ENCODE results near the gene SPON1. TPM values are rescaled to one million over a fixed set of nuclear protein-coding genes. Genes with fewer than 3 reads are reported as not detected.
"Not testable (repeated sequence)": the region's sequence is repeated elsewhere in the genome, so short reads cannot be mapped to it uniquely, and the experiment has no call there.

The SPON1 gene
- polyA plus RNA-seq, 3 donors: 62.6 to 85.5 (median 70.9) TPM

DNA sequence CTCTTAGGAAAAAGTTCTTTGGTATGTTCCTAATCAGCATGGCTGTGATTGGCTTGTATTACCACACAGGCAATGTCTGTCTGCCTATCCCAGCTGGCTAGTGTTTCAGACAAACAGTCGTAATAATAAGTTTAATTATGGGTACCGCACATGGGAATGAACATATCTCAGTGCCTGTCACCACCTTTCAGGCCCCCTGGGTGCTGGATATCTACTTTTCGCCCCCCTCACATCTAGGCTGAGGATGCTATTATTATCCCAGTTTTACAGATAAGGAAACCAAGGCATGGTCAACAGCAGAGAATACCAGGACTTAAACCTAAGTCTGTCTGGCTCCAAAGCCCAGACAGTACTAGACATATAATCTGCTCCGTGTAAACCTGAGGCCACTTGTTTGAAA lies 174.8 kb downstream of the SPON1 start:
- no peak for DNase-seq (ENCODE audit: extremely low read depth in 1 of 11, low read depth in 9 of 11, low spot score in 4 of 11)

DNA sequence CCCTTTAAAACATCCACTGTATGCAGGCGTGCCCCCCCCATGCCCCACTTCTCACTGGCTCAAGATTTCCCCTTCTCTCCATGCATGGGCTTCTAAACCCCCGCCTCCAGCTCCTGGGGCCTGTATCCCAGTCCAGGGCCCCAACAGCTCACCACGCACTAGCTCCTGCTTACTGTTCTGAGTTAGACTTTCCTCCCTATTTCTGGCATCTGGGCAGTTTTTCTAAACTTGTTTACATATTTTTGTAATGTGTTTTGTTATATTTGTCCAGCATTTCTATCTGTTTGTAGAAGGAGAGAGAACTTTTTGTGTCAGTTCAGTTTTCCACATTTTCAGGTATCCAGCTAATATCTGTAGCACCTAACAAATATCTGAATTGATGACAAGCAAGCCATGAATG lies 178.5 kb downstream of the SPON1 start:
- DNase-seq (ENCODE audit: extremely low read depth in 1 of 11, low read depth in 9 of 11, low spot score in 4 of 11): no peak

DNA sequence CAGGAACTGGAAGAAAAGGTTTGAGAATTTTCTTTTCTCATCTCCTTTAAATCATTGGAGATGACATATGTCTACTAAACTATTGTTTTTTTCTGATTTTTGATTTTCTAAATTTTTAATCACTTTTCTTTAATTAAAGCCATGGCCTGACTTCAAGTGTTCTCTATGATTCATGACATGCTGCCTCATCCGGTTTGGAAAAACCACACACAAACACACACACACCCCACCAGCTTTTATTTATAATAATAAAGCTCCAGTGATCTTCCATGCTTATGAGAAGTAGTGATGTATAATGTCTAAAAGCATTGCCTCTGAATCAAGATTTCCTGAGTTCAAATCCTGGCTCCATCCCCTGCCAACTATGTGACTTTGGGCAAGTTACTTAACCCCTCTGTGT lies 179.2 kb downstream of the SPON1 start:
- DNase-seq (ENCODE audit: extremely low read depth in 1 of 11, low read depth in 9 of 11, low spot score in 4 of 11): no peak

DNA sequence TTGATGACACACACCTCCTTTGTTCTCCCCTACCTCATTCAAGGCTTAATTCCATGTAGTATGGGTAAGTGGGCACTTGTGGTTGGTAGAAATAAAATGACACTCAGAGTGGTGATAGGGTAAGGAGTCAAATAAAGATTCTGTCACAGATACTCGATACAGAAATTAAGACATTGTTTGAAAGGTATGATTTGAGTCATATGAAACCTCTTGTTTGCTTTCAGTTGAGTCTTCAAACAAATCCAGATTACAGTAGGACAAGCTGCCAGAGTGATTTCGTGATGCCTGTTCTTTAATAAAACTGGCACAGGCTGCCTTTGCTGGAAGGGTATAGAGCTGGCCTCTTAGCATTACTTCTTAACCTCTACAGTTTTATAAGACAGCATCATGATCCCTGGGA lies 182.4 kb downstream of the SPON1 start:
- no peak for DNase-seq (ENCODE audit: extremely low read depth in 1 of 11, low read depth in 9 of 11, low spot score in 4 of 11)

DNA sequence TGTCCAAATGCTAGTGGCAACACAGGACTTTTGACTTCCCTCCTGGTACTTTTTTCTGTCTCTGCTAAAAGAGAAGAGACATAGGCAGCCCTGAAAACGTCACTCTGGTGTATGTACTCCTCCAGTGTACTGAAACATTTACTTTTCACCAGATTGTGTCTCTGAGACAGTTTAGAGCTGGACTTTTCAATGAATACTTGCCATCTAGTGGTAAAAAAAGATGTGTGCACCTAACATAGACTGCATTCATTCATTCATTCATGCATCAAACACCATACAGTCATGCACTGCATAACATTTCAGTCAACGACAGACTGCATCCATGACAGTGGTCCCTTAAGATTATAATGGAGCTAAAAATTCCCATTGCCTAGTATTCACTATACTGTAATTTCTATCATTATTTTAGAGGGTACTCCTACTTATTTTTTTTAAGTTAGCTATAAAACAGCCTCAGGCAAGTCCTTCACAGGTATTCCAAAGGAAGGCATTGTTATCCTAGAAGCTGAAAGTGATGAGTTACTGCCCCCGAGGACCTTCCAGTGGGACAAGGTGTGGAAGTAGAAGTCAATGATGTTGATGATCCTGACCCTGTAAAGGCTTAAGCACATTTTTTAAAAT lies 186.2 kb downstream of the SPON1 start:
- DNase-seq (ENCODE audit: extremely low read depth in 1 of 11, low read depth in 9 of 11, low spot score in 4 of 11): peak in 5 of 11 donors; percentile 4 to 27 (median 12)

DNA sequence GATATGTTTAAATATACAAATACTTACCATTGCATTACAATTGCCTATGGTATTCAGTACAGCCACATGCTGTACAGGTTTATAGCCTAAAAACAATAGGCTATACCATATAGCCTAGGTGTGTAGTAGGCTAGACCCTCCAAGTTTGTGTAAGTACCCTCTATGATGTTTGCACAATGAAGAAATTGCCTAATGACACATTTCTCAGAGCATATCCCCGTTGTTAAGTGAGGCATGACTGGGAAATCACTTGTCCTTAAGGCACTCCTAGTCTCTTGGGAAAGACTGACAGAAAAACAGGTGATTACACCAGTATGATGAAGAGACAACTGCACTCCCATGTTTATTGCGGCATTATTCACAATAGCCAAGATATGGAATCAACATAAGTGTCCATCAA lies 187.2 kb downstream of the SPON1 start:
- DNase-seq (ENCODE audit: extremely low read depth in 1 of 11, low read depth in 9 of 11, low spot score in 4 of 11): no peak

DNA sequence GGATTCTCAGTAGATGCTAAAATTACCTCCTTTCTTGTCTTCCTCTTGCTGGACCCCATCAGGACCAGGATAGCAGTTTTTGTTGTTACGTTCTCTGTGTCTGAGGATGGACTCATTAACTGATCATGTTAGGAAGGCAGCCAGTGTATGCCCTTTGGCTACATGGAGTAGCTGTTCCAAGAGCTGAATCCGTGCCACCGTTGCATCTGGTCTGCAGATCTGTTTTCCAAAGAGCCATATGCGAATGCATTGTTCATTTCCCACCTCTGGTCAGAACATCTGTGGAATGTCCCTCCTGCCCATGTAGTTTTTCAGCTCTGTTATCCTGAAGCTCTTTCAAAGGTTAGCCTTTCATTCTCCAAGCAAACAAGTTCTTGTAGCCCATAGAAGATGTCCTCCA lies 188.4 kb downstream of the SPON1 start:
- no peak for DNase-seq (ENCODE audit: extremely low read depth in 1 of 11, low read depth in 9 of 11, low spot score in 4 of 11)

DNA sequence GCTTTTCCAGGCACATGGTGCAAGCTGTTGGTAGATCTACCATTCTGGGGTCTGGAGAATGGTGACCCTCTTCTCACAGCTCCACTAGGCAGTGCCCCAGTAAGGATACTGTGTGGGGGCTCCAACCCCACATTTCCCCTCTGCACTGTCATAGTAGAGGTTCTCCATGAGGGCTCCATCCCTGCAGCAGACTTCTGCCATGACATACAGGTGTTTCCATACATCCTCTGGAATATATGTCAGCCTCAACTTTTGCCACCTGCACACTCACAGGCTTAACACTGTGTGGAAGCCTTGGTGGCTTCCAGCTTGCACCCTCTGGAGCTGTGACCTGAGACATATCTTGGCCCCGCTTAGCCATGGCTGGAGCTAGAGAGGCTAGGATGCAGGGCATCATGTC lies 191.6 kb downstream of the SPON1 start:
- not testable (repeated sequence) for DNase-seq (ENCODE audit: extremely low read depth in 1 of 11, low read depth in 9 of 11, low spot score in 4 of 11)

DNA sequence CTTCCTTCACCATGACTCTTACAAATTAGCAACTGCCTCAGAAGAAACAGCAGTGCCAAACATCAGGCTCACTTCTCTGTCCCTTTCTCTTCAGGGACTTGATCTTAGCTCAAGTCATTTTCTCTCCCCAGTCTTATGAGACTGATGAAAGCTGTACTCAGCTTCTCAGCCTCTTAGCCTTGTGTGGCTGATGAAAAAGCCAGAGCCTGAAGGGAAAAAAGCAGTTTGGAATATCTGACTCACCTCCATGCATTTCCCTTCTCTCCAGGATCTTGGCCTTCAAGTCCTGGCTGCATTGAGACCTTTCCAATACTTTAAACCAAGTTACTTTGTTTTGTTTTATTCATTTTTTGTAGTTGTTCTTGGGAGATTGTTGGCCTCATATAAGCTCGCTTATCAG lies 195.9 kb downstream of the SPON1 start:
- DNase-seq (ENCODE audit: extremely low read depth in 1 of 11, low read depth in 9 of 11, low spot score in 4 of 11): no peak

DNA sequence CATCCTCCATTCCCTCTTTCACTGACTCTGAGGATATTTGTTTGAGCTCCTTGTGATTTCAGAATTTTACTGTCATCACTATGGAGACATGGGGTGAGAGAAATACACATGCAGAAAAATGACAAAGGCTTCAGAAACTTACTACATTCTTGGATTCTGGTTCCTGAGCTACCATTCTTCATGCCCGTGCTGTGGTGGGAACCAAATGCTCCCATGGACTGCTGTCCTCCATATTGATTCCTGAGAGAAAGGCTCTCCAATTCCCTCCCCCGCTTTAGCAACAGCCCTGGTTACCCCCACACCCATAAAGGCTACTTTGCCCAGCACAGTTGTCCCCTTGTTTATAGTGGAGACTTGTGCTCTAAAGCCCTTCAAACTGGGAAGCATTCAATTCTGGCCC lies 201.1 kb downstream of the SPON1 start:
- DNase-seq (ENCODE audit: extremely low read depth in 1 of 11, low read depth in 9 of 11, low spot score in 4 of 11): no peak

DNA sequence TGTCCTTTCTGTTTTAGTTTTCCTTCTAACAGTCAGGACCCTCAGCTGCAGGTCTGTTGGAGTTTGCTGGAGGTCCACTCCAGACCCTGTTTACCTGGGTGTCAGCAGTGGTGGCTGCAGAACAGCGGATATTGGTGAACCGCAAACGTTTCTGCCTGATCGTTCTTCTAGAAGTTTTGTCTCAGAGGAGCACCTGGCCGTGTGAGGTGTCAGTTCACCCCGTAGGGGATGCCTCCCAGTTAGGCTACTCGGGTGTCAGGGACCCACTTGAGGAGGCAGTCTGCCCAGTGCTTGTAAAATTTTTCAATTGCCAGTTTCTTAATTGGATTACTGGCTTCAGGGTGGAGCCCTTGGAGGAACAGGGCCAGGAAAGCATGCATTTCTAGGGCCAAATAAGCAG lies 211.2 kb downstream of the SPON1 start:
- DNase-seq (ENCODE audit: extremely low read depth in 1 of 11, low read depth in 9 of 11, low spot score in 4 of 11): not testable (repeated sequence)

DNA sequence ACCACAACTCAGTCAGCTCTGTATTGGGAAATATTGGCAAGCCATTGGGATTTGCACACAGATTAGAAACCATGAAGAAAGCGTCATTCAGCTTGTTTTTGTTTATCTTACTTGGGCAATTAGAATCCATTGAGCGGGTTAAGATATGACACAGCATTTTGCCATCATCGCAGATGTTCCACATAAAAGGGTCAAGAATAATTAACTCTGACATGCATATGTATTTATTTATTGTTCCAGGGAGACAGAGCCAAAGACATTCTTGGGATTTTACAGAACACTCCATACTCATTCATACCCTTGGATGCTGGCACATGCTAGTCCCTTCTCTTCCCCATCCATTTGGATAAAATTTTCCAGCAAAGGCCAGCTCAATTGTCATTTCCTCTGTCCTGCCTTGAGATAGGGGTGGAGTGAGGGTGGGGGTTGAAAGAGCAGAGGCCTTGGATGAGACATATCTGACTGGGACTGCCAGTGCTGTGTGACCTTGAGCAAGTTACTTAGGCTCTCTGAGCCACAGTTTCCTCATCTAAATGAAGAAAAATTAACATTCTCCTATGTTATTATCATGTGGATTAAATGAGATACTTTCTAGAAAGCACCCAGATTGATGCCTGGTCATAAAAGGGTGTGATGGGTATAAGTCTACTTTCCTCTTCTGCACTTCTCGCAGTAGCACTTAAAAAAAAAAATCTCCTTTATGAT lies 216.7 kb downstream of the SPON1 start:
- peak in 1 of 11 donors; percentile 21 for DNase-seq (ENCODE audit: extremely low read depth in 1 of 11, low read depth in 9 of 11, low spot score in 4 of 11)

DNA sequence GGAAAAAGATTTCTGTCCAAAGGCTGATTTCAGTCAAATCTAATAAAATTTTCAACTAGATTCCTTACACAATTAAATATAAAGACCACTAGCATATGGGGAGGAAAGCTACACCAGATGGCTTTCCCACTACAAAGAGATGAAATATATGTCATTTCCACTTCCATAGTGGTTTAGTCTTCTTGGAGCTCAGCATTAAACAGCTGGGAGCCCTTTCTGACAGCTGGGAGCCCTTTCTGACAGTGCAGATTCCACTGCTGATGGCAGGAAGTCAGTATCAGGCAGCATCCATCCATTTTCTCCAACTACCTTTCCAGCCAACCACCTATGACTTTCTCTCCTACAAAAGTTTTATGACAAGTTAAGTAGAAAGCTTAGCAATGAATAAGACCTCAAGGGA lies 218.6 kb downstream of the SPON1 start:
- DNase-seq (ENCODE audit: extremely low read depth in 1 of 11, low read depth in 9 of 11, low spot score in 4 of 11): peak in 1 of 11 donors; percentile 15

DNA sequence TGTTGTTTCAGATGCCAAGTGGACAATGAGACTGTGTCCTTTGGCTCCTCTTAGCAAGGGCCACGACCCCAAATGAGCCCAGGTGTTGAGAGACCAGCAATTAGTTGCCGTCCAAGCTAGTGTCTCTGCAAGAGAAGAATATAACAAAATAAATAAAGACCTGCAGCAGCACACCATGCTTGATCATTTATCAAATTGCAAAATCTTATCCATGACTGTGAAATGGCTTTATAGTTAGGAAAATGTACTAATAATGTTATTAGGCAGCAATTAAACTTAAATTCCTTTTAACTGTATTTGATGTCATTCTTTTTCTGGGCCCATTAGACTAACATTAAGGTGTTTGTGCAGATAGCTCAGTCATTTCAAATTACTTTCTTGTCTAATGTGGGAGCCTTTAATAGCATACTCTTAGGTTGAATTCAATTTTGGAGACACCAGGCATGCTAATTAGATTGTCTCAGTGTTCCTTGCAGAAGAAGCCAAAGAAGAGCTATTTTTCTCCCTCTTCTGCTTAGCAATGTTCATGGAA lies 220.4 kb downstream of the SPON1 start:
- no peak for DNase-seq (ENCODE audit: extremely low read depth in 1 of 11, low read depth in 9 of 11, low spot score in 4 of 11)

DNA sequence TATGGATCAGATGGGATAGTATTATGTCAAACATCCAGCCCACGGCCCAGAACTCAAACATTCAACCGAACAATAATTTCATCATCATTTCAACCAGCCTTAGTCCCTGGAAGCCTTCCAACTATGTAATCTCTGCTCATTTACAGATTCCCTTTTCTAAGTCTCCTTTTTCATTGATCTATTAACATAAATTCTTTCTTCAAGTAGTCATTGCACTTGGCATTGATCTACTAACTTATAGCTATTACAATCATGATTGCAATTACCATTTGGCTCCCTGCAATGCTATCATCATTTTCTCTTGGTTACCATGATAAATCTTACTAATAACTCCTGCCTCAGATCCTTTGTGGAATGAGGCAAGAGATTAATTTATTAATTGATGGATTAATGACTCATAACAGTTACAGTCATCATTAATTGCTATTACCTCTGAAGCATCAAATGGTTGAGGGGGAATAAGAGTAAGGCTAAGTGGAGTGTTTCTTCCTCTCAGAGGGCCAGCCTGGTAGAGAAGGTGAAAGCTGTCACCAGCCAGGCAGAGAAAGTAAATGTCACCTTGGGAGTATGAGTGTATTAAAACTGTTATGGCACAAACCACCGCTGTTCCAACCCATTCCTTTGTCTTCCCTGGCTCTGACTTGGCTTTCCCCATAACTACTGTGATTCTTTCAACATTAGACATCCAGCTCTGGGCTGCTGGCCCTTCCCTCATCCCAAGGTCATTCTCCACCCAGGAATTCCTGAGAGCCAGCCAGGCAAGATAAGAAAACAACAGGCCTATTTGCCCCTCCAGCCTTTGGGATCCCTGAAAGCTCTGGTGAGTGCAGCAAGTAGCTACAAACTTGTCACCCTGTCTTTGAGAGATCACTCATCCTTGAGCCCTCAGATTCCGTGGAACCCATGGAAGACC lies 221.8 kb downstream of the SPON1 start:
- DNase-seq (ENCODE audit: extremely low read depth in 1 of 11, low read depth in 9 of 11, low spot score in 4 of 11): peak in 1 of 11 donors; percentile 27

DNA sequence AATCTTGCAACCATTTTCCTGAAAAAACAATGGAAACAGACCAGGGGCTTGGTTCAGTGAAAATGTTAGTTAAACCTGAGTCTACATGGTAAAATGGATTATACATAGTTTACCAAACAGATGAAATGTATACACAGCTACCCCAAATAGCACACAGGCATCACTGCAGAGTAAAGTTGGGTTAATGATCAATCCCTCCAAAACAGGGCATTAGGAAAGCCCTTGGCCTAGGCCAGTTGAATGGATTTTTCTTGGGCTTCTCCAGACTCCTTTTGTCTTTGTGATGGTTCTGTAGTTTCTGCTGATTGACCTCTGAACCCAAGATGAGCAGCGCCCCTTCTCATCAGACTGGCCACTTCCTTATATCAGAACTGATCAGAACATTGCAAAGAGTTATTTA lies 222.9 kb downstream of the SPON1 start:
- no peak for DNase-seq (ENCODE audit: extremely low read depth in 1 of 11, low read depth in 9 of 11, low spot score in 4 of 11)

DNA sequence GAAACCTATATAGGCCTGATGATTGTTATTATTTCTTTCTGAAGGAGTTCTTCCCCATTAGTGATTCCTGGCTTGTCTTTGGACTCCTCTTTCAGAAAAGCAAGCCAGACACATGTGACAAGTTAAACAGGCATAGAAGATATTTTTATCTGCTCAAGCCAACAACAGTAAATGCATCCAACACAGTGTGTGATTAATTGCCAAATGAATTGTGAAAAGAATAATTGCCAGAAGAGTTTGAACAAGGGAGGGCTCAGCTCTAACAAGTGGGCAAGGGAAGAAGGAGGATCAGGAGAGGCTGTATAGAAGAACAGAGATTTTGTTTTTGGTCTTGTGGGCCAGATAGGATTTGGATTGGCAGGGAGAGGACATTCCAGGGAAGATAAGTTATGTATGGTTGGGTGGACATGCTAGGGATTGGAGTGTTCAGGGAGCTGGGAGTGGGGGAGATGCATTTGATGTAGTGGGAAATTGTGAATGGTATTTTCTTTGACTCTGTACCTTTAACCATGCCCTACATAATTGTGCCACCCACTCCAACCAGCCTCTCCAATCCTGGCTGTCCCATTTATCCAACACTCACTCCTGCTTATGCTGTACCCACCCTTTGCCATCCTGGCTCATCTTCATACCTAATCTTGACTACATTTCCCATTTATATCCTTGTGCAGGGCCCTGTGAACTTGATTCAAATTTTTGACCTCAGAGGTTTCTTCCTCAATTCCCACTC lies 223.7 kb downstream of the SPON1 start:
- no peak for DNase-seq (ENCODE audit: extremely low read depth in 1 of 11, low read depth in 9 of 11, low spot score in 4 of 11)

DNA sequence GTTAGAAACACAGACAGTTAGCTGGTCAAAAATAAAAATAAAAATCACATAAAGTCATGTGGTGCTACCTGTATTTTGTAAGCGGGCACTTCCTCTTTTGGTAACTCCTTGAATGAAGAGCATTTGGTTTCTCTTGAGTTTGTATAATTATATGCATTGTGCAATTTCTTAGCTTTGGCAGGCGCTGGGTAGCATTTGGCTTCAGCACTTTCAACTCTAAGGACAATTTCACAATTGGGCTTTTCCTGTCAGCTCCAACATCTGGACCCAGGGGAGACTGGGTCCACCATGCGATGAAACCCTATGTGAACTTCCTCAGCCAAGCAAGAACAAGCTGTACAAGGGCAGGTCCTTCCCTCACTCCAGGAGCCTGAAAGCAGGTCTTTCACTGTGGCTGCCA lies 227.4 kb downstream of the SPON1 start:
- DNase-seq (ENCODE audit: extremely low read depth in 1 of 11, low read depth in 9 of 11, low spot score in 4 of 11): no peak

All from renal cortex interstitium (tissue), 11 donors.